GM19193 (cell line): Measurements from ENCODE around the gene RWDD3.

Experiments
- POLR2A ChIP-seq: IDR thresholded peaks from 4 replicates; pipeline ENCODE4 v1.6.1; 2011; ENCODE audit not compliant: insufficient read depth, insufficient read length; ENCODE audit errors: extremely low read depth

RWDD3 gene

DNA sequence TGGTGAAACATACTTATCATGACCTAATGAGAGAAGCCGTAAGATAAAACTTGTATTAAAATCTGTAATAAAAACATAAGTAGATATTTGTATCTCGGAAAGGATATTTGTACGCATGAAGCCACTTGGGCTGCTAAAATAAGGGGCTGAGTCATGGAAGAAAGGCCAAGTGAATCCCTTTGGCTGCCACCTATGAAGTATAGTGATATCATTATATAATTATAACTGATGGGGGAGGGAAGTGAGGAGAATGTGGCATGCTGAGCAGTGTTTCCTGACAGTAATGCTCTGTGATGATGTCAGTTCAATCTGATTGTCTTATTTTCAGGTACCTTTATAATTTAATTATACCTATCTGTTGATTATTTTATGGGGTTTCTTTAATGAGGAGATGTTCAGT lies 13.6 kb downstream of the RWDD3 start:
- TF ChIP-seq POLR2A: no peak

DNA sequence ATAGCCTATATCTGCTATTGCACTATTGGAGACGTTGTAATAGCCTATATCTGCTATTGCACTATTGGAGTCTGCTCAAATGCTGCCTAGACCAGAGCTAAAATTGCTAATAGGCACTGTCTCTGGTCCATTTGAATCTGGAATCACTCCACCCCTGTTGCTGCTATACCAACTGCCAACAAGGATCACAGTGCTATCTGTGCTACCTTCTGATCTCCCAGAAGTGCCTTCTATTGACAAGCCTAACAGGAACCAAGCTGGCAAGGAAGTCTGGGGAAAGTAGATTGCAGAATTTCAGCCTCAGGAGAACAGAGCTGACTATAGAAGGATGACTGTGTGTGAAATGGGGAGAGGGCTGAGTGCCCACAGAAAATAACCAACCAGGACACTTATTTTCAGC lies 15.9 kb downstream of the RWDD3 start:
- TF ChIP-seq POLR2A: no peak

- TF ChIP-seq POLR2A: no peak
Measured at GRCh38 chr1:95252422-95252821, 18.4 kb downstream of the RWDD3 start.

DNA sequence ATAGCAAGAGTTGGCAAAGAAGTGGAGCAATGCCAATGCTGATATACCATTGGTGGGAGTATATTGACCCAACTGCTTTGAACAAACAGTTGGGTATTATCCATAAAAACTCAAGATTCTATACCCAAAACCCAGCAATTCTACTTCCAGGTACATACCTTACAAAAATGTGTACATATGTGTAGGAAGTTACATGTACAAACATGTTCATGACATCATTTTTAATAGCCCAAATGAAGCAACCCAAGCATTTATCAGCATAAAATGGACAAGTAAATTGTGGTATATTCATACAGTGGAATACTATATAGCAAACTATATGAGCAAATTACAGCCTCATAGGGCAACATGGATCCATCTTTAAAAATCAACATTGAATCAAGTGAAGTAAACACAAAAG lies 20.9 kb downstream of the RWDD3 start:
- no peak for TF ChIP-seq POLR2A

GRCh38 chr1:95255826-95256225 lies 21.8 kb downstream of the RWDD3 start:
- no peak for TF ChIP-seq POLR2A

GRCh38 chr1:95257758-95258157 lies 23.7 kb downstream of the RWDD3 start:
- TF ChIP-seq POLR2A: no peak

- TF ChIP-seq POLR2A: no peak
Measured at GRCh38 chr1:95259245-95259644, 25.2 kb downstream of the RWDD3 start.

DNA sequence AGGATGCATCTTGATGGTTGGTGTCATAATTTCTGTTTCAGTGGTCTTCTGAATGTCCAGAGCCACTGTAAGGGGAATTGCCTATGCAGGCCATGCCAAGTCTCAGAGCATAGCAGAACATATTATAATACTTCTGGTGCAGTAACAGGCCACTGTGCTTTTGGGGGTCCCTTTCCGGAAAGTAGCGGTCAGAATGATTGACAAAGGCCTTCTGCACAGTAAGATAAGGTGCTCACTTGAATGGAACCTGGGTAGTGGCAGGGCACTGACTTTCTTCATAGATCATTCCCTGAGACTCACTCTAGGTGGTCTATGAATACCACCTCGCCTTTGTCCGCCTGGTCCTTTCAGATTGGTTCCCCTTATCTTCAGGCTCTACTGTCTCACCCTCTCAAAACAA lies 28.9 kb downstream of the RWDD3 start:
- TF ChIP-seq POLR2A: no peak

GRCh38 chr1:95263450-95263849 lies 29.4 kb downstream of the RWDD3 start:
- no peak for TF ChIP-seq POLR2A

DNA sequence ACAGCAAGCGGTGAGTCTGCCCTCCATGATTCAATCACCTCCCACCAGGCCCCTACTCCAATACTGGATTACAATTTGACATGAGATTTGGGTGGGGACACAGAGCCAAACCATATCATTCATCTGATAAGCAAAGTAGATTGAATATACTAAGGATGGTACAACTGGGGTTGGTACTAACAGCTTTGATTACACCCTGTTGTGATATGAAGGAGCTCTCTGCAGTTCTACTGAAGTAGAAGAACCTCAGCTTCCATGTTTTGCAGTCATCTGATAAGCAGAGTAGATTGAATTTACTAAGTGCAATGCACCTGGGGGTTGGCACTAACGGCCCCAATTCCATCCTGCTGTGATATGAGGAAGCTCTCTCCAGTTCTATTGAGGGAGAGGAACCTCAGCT lies 31.1 kb downstream of the RWDD3 start:
- TF ChIP-seq POLR2A: no peak

DNA sequence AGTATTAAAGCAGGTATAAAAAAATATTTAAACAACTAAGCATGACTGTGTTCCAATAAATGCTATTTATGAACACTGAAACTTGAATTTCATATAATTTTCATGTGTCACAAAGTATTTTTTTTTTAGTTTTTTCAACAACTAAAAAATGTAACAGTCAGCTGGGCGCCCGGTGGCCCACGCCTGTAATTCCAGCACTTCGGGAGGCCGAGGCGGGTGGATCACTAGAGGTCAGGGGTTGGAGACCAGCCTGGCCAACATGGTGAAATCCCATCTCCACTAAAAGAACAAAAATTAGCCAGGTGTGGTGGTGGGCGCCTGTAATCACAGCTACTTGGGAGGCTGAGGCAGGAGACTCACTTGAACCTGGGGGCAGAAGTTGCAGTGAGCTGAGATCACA lies 42.4 kb downstream of the RWDD3 start:
- TF ChIP-seq POLR2A: no peak

GRCh38 chr1:95278173-95279006 lies 44.4 kb downstream of the RWDD3 start:
- TF ChIP-seq POLR2A: no peak

- no peak for TF ChIP-seq POLR2A
Measured at GRCh38 chr1:95281781-95282517, 47.9 kb downstream of the RWDD3 start.

DNA sequence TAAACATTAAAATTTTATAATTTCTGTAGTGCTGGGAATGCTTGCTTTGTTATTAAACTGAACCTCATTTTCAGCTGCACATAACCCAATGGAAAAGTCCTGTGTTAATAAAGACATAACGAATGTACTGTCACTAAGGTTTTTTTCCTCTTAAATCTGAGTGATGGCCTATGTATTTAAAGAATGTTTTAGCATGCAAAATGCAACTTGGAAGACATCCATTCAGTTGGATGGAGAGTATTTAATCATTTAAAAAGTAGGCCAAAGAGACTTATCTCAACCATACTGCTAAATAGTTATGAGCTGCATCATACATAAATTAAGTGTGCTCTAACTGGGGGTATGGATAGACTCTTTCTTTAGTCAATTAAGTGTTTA lies 48.5 kb downstream of the RWDD3 start:
- TF ChIP-seq POLR2A: no peak

- no peak for TF ChIP-seq POLR2A
Measured at GRCh38 chr1:95284420-95284819, 50.4 kb downstream of the RWDD3 start.

- no peak for TF ChIP-seq POLR2A
Measured at GRCh38 chr1:95286479-95286878, 52.5 kb downstream of the RWDD3 start.
